Fibroblast of mammary gland (primary cell): ENCODE data around the gene OTC.
A peak's percentile ranks its signal among the peaks of the same experiment; 100 is the strongest.

Experiments
- DNase-seq: peaks from one replicate; pipeline ENCODE4 v3.0.0-alpha.2; 2010; ENCODE audit warnings: low read depth
- H3K4me3 ChIP-seq: 2 replicates; pipeline ENCODE4 v1.5.1; 2011; ENCODE audit warnings: low read depth, mild to moderate bottlenecking, low read length, moderate library complexity; ENCODE audit not compliant: control insufficient read depth
- CTCF ChIP-seq: conservative IDR thresholded peaks from 2 replicates; pipeline ENCODE4 v1.5.1; 2011; ENCODE audit warnings: low read depth, low read length, inconsistent platforms; ENCODE audit not compliant: control insufficient read depth, insufficient read depth

OTC gene

GRCh38 chrX:38368774-38369173 is 16.4 kb downstream of the OTC start:
- H3K4me3 ChIP-seq, result no peak overlapping the region
- no peak for TF ChIP-seq CTCF
- no peak for DNase-seq

- no peak overlapping the region for H3K4me3 ChIP-seq
- no peak for TF ChIP-seq CTCF
- no peak for DNase-seq
Observed at GRCh38 chrX:38371641-38372040, 19.2 kb downstream of the OTC start.

- H3K4me3 ChIP-seq, result no peak overlapping the region
- DNase-seq, result no peak
- TF ChIP-seq CTCF, result no peak
Observed at GRCh38 chrX:38374431-38374830, 22.0 kb downstream of the OTC start.

- peak; percentile 27 for DNase-seq
- no peak overlapping the region for H3K4me3 ChIP-seq
- TF ChIP-seq CTCF, result peak; percentile 63
Observed at GRCh38 chrX:38375891-38376290, 23.5 kb downstream of the OTC start.

GRCh38 chrX:38376747-38377146 is 24.3 kb downstream of the OTC start:
- TF ChIP-seq CTCF, result no peak
- H3K4me3 ChIP-seq, result no peak overlapping the region
- no peak for DNase-seq

- no peak overlapping the region for H3K4me3 ChIP-seq
- no peak for DNase-seq
- no peak for TF ChIP-seq CTCF
Observed at GRCh38 chrX:38379088-38379487, 26.7 kb downstream of the OTC start.

- TF ChIP-seq CTCF, result no peak
- H3K4me3 ChIP-seq, result no peak overlapping the region
- no peak for DNase-seq
Observed at GRCh38 chrX:38382663-38383062, 30.3 kb downstream of the OTC start.
